PC-3 (cell line): Measurements from ENCODE around the gene TBCC.

Source experiments
- EZH2 ChIP-seq: fragments of 300-600 bp; sonication (generic); IDR thresholded peaks from one replicate; pipeline ENCODE4 v1.6.1; 2017; ENCODE audit warnings: antibody characterized with exemption, mild to moderate bottlenecking, low read length; ENCODE audit not compliant: unreplicated experiment
- EZH2phosphoT487 ChIP-seq: fragments of 300-600 bp; sonication (generic); IDR thresholded peaks from 2 replicates; pipeline ENCODE4 v1.6.1; 2018; ENCODE audit warnings: mild to moderate bottlenecking, antibody characterized with exemption, low read length, borderline replicate concordance
- TF ChIP-seq, protein P1 (sequence below): fragments of 300-600 bp; sonication (generic); conservative IDR thresholded peaks from 2 replicates; pipeline ENCODE4 v1.5.1; 2017; ENCODE audit warnings: antibody characterized with exemption, low read depth, mild to moderate bottlenecking, low read length

DNA sequence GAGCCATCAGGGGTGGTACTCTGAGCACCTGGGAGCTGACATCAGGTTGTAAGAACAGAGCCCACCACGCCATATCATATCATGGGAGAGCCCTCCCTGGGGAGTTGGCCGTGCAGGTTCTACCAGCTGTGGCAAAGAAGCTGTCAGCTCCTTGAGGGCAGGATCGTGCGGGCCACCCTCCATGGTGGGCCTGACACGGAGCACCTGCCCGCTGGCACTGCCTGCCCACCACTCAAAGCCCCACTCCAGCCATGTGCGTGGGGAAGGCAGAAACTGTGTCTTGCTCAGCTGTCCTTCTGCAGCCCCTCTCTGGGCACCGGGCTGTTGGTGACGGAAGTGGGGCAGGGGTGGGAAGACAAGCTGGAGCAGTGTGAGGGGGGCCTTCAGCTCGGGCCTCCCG, 37.8 kb downstream of the TBCC start:
- TF ChIP-seq, protein P1, sequence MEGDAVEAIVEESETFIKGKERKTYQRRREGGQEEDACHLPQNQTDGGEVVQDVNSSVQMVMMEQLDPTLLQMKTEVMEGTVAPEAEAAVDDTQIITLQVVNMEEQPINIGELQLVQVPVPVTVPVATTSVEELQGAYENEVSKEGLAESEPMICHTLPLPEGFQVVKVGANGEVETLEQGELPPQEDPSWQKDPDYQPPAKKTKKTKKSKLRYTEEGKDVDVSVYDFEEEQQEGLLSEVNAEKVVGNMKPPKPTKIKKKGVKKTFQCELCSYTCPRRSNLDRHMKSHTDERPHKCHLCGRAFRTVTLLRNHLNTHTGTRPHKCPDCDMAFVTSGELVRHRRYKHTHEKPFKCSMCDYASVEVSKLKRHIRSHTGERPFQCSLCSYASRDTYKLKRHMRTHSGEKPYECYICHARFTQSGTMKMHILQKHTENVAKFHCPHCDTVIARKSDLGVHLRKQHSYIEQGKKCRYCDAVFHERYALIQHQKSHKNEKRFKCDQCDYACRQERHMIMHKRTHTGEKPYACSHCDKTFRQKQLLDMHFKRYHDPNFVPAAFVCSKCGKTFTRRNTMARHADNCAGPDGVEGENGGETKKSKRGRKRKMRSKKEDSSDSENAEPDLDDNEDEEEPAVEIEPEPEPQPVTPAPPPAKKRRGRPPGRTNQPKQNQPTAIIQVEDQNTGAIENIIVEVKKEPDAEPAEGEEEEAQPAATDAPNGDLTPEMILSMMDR, result no peak
- TF ChIP-seq EZH2 (no peak), EZH2phosphoT487 (no peak)
